GM18868 (cell line): ENCODE data around the gene USP38.
"Not testable (repeated sequence)": the region's sequence is repeated elsewhere in the genome, so short reads cannot be mapped to it uniquely, and the experiment has no call there.

Experiments used
- ATAC-seq: cut with Tn5 transposase; IDR thresholded peaks from one replicate; pipeline ENCODE4 v1.9.1; 2021; ENCODE audit warnings: mild to moderate bottlenecking, moderate library complexity; ENCODE audit not compliant: unreplicated experiment

USP38 gene

DNA sequence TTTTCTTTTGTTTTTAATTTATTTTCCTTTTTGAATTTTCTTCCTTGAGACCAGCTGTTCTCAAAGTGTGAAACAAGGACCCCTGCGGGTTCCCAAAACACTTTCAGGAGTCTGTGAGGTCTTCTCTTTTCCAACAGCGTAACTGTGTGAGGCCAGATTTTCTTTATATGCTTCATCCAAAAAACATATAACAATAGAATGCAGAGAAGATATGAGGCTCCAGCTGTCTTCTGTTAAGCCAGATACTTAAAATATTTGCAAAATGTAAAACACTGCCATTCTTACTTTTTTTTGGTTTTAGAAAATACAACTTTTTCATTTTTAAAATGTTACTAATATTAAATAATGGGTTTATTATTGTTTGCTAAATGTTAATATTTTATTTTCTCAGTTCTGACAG lies 27.8 kb downstream of the USP38 start:
- no peak for ATAC-seq

DNA sequence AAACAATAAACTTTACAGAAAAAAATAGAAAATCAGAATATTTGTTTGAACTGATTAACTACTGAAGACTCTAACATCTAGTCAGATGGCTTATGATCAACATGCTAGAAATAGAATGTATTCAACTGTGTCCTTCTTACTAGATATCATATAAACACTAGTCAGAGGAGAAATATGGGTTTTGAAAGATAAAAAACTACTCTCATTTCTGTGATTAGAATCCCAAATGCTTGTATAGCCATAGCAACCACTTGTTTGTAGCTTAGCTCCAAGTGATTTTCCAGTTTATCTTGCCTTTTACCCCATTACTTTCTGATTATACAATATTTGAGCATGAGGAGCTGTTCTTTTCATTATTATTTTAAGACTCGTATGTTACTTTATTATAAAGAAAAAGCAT lies 31.2 kb downstream of the USP38 start:
- no peak for ATAC-seq

DNA sequence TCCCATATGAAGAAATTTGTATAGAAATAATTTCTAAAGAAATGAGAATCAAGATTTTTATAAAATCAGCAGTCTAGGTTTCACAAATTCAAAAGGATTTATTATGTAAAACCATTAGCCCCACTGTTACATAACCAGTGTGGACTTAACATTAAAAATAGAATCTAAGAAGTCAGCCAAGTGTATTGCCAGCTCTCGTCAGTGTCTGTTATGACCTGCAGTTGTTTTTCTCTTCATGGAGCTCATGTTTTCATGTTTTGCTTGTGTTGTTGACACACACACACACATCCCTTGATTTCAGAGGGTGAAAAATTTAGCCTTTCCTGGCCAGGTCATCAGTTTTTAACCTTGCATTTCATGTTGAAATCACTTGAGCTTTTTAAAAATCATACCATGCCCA lies 39.5 kb downstream of the USP38 start:
- no peak for ATAC-seq

DNA sequence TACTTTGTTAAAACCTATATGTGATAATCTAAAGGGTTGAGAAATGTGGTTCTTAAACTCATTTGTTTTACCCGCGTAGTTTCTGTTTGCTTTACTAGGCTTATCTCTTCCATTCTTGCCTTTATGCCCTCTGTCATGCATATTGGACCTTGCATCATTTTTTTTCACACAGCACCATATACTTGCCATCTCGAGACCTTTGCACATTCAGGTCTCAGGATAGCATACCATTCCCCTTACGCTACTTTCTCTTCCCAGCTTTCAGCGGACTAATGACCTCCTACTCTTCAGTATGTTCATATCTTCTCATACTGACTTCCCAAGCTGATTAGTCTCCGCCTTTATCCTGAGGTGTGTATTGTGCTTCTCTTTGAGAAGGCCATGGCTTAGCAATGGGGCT lies 40.5 kb downstream of the USP38 start:
- no peak for ATAC-seq

DNA sequence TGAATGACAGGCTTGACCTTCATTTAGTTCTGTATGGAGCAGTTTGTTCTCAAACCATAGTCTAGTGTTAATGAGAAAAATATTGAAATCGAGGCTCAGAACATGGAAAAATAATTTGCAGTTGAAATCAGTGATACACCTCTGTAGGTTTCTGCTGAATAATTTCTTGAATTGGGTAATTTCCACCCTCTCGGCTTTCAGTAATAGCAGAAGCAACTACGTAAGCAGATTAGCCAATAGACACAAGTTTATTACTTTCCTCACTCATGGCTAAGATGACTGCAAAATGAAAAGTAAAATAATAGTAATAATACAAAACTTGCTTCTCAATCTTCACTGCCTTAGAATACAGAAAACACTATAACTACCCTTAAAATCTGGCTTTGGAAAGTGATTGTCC lies 46.0 kb downstream of the USP38 start:
- peak; percentile 84 for ATAC-seq

DNA sequence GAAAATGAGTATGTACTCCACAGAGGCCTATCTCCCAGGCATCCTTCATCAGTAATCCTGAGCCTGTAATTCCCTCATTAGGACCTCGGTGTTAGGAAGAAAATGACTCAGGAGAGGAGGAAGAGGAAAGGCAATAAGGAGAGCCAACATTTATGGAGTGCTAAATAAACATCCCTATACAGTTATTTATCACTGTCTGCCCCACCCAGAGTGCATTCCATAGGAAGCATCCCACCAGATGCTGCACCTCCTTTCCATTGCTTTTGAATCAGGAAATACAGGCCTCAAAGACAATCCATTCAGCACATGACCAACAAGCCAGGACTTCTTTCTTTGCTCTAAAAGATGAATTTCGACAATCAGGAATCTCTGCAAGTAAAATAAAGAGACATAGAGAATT lies 47.6 kb downstream of the USP38 start:
- ATAC-seq = no peak

DNA sequence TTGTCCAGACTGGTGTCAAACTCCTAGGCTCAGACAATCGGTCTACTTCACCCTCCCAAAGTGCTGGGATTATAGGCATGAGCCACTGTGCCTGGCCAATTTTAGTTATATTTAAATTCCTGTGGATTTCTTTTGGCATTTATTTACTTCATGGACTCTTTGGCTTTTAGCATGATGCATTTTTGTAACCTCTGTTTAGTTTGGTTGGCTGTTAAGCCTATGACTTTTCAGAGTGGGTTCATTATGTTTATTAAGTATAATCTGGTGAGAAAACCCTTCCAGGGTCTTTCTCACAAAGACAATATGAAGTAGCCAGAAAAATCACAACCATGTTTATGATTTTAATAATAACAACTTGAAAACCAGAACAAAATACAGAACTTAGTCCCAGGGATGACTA lies 49.4 kb downstream of the USP38 start:
- no peak for ATAC-seq

DNA sequence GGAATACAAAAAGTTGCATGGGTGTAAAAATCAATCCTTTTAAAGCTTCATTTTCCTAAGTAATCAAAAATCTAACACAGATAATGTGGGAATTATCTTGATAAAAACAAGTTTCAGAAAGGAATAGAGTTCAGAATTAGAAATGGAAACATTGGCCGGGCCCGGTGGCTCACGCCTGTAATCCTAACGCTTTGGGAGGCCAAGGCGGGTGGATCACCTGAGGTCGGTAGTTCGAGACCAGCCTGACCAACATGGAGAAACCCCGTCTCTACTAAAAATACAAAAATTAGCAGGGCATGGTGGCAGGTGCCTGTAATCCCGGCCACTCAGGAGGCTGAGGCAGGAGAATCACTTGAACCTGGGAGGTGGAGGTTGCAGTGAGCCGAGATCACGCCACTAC lies 52.5 kb downstream of the USP38 start:
- not testable (repeated sequence) for ATAC-seq

DNA sequence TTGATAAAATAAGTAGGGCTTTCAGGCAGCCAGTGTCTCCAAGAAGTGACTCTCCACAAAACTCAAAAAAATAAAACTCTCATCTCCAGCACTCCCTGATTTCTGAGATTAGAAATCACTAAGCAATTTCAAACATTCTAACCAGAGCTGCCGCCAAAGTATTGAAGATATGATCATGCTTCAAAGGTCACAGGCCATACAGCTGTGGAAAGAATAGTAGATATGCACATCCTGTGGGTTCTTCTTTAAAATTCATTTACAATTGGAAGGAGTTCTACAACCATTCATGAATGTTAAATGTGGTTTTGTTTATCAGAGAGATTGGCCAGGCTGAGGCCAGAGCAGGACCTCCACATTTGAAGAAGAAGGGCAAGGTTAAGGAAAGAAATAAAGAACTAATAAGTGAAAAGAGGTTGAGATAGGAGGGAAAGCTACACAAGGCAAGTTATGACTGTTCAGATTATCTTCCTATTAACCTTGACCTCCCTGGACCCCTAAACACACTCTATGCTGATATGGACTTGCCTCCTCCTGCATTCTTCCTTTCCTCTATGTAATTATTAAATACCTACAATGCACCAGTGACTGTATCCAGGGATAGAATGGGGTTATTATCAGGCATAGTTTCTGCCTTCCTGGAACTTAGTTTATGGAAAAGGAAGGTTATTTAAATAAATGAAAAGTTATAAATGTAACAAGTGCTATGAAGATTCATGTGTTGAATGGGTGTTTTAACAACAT lies 56.4 kb downstream of the USP38 start:
- no peak for ATAC-seq

DNA sequence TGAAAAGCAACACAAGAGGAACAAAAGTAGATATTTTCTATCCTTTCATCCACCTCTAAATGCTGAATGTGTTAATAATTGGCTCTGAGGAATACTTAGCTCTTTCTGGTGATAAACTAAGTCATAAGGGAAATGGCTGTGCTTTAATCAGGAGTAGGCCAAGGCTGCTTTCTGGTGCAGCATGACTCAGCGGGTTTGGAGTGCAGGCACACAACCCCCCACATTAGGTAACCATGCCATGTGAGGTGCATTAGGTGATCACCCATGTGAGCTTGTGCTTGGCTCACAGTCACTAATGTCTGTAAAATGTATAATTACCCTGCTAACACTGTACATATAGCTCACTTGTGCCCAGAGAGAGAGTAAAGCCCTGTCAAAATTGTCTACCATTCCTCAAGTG lies 57.2 kb downstream of the USP38 start:
- no peak for ATAC-seq

DNA sequence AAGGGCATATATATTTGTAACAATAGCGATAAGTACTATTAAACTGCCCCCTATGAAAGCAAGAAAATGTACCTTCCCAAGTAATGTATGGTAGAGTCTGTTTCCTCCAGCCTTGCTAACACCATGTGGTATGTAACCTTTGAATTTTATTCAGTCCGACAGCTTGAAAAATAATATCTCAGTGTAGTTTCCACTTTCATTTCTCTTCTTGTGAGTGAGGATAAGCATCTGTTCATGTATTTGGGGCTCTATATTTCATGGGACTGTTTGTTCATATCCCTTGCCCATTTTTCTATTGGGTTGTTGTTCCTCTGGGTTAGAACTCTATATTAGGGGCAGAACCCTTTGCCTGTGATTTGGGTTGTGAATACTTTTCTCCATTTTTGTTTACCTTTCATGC lies 58.3 kb downstream of the USP38 start:
- ATAC-seq = no peak

DNA sequence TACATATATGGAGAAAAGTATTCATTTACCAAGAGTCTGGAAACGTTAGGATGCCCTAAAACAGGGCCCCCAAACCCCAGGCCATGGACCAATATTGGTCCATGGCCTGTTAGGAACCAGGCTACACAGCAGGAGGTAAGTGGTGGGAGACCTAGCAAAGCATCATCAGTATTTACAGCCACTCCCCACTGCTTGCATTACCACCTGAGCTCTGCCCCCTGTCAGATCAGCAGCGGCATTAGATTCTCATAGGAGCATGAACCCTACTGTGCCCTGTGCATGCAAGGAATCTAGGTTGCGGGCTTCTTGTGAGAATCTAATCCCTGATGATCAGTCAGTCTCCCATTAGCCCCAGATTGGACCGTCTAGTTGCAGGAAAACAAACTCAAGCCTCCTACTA lies 62.3 kb downstream of the USP38 start:
- ATAC-seq = no peak

DNA sequence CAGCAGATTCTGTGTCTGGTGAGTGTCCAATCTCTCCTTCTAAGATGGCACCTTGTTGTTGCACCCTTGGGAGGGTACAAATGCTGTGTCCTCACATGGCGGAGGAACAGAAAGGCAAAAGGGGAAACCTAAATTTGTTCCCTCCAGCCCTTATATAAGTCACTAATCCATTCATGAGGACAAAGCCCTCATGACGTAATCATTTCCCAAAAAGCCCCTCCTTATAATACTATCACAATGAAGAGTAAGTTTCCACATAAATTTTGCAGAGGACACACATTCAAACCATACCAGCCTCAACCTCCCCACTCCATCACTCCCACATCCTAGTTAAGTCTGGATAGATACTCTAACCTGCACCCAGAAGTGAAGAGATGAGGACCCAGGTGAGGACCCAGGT lies 63.1 kb downstream of the USP38 start:
- ATAC-seq = no peak

DNA sequence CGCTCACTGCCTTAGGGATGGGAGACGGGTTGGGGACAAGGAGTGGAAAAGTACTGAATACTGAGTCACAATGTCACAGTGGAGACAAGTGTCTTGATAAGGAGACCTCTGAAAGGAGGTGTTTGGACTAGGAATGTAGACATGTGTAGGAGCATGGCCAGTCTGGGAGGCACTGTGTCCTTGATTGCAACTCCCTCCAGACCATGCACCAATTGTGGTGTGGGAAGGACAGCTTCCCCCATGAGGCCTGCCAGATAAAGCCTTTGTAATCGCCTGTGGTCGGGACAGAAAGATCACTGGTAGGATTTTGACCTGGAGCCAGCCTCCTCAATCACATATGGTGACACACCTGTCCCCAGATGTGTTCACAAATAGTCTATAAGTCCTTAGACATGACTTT lies 64.1 kb downstream of the USP38 start:
- no peak for ATAC-seq

DNA sequence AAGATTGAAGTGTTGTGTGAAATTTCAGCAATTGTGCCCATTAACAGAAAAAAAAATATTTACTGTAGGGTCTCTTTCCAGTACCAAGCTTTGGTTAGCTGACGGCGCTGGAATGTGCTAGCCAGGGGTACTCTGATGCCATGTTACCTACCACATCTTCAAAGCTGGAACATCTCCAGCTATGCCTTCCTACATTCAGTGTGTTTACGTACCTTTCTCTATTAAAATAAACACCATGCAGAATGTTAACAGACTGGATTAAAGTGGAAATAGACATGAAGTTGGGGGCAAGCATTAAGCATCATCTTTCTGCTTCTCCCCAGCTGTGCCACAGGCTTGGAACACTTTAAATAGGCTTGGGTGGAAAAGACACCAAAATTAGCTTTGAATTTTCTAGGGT lies 65.9 kb downstream of the USP38 start:
- no peak for ATAC-seq

DNA sequence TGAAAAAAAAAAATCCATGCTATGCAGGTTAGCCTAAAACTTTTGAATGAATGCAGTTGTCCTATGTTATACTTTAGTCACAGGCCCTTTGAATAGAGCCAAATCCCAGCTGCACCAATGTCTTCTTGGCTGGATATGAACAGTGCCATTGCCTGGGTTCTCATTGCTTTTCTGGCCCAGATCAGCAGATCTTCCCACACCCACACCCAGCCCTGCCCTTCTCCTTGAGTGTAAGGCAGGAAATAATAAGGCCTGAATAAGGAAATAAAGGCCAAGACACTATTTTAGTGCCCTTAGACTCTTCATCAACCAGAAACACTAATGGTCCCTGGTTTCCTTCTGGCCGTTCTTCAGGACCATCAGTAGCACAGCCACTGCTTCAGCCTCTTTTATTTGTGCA lies 66.6 kb downstream of the USP38 start:
- ATAC-seq = no peak

DNA sequence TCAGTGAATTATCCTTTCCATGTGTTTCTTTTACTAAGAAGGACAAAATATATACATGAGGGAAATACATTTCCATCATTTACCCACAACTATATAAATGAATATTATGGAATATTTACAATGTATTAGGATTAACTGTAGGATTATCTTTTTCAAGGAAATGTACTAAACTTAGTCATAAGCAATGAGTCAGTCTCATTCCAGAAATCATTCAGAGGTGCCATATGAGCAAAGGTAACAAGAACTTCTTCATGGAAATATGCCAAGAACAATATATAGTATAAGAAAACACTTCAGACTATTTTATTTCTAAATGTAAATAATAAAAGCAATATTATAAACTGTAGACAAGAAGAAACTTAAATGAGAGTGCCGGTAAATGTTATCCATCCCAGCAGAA lies 67.1 kb downstream of the USP38 start:
- no peak for ATAC-seq

DNA sequence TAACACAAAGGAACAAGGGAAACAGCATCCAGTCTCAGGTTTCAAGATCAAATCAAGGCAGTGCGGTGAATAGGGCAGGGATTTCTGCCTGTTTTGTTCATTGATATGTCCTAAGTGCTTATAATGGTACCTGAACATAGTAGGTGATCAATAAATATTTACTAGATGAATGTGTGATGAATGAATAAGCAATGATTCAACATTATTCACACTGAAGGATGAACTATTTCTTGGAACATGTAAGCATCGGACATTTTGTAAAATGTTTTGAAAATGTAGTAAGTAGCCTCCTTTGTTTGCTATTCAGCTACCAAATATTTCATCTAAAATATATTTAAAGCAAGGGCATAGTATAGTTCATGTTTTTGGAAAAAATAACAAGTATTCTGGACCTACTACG lies 67.8 kb downstream of the USP38 start:
- ATAC-seq = no peak

DNA sequence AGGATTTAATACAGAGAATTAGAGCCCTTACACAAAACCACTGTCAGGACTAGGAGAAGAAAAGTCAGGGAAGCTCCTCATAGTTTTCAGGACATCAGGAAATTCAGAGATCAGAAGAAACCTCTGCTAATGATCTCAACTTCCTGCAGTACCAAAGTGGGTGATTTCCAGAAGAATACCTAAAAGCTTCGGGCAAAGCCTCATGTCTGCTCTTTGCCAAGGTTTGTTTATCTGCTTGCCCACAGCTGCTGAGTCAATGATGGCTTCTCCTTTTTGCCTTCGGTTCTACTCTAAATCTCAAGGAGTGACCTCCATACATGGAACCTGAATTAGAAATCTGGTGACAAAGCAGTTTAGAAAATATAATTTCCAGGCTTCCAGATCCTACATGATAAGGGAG lies 68.4 kb downstream of the USP38 start:
- ATAC-seq = no peak

DNA sequence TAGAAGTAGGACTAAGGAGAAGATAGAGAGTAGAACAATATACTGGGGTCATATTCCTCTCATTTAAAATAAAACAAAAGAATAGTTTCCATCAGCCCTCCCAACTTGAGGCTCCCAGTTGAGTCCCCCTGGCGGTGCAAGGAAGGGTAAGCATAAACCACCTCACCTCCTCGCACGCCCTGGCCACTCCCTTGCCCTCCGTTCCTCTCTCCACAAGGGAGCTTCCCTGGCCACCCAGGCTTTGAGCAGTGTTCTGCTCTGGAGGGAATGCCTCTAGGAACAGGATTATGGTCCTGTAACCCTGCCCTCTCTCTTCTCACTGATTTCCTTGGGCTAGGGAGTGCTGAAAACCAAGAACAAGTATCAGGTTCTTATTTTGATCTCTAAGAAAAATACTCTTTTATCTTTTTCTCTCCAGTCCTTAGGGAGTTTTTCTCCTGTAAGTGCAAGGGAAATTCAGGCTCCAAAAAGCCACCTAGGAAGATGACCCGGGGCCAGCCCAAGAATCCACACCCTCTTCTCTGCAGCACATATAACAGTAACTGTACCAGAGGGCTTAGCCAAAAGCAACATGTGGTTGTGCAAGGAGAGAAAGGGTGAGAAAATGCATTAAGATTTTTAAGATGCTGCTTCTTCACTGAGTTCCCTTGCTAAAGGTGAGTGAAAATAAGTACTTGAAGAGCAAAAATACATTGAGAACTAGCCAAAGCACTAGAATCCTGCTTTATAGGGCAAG lies 69.9 kb downstream of the USP38 start:
- ATAC-seq = no peak

DNA sequence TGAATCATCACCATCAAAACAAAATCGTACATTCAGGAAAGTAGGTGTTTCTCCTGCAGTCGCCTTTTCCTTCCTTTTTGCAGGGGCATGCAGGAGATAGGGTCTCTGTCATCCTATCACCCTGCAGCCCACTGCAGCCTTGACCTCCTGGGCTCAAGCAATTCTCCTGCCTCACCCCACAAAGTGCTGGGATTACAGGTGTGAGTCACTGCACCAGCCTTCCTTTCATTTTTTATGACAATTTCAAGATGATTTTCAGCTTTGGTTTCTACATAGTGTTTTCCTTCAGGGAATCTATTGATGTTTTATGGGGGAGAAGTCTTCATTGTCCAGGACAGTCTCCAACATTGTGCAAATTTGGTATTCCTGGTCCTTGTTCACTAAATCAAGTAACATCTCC lies 71.7 kb downstream of the USP38 start:
- no peak for ATAC-seq

DNA sequence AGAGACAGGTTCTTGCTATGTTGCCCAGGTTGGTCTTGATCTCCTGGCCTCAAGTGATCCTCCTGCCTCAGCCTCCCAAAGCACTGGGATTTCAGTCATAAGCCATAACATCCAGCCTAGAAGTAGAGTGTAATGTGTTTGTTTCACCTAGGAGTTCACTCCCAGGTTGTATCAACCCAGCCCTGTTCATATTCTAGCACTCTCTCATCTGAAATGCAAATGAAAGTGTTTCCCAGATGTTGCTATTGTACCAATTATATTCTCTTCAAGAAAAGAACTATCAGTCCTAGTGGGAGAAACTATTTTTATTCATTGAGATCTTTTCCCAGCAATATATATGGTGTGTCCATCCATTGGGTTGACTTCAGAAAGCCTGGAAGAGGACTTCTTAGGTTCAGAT lies 72.6 kb downstream of the USP38 start:
- ATAC-seq = no peak

DNA sequence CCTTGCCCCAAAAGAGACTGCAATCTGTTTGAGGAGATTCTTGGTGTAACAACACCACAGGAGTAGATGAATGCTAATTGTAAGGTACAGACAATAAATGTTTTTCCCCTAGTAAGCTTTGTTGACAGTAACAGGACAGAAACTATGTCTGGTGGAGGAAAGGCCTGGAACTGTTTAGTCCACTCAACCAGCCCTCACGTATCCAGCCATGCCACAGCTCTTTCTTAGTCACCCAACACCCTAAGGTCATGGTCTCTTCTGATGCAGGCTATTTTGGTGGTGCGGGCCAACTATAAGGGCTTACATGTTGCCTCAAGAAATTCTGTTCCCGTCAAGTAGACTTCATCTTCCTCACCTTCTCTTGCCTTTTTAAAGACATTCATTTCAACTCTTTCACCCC lies 76.0 kb downstream of the USP38 start:
- no peak for ATAC-seq
